Activated CD4-positive, alpha-beta T cell treated with anti-CD3 and anti-CD28 coated beads, Interleukin-2, amount 10 ng/mL, durations not matched to agents 7 days and 5 days (primary cell): Measurements from ENCODE around the gene TSPOAP1. TPM values are rescaled to one million over a fixed set of nuclear protein-coding genes. Genes with fewer than 3 reads are reported as not detected.

Experiments used
- CTCF ChIA-PET: fragments of 350-600 bp; sonication (Branson Sonifier 250); formaldehyde crosslinking; loops from one replicate; lab custom pipeline; 2021; ENCODE audit warnings: antibody characterized with exemption; lab: Charles Lee
- POLR2A ChIA-PET: fragments of 350-600 bp; sonication (Branson Sonifier 250); formaldehyde crosslinking; loops from one replicate; lab custom pipeline; 2021; ENCODE audit warnings: antibody characterized with exemption; lab: Charles Lee
- DNase-seq: peaks from one replicate; pipeline ENCODE4 v3.0.0-alpha.2; 2020
- H3K27ac Mint-ChIP-seq: one replicate; pipeline ENCODE4 v1.8.0; 2021; ENCODE audit warnings: mild to moderate bottlenecking, moderate library complexity, mixed read lengths
- H3K27me3 Mint-ChIP-seq: one replicate; pipeline ENCODE4 v1.8.0; 2021; ENCODE audit warnings: mixed read lengths
- H3K36me3 Mint-ChIP-seq: one replicate; pipeline ENCODE4 v1.8.0; 2021; ENCODE audit warnings: low read depth, mixed read lengths
- H3K4me1 Mint-ChIP-seq: one replicate; pipeline ENCODE4 v1.8.0; 2021; ENCODE audit warnings: mixed read lengths
- H3K4me3 Mint-ChIP-seq: one replicate; pipeline ENCODE4 v1.8.0; 2021; ENCODE audit warnings: mild to moderate bottlenecking, moderate library complexity, mixed read lengths
- H3K9me3 Mint-ChIP-seq: one replicate; pipeline ENCODE4 v1.8.0; 2021; ENCODE audit warnings: mixed read lengths
- total RNA-seq, 2 experiments: library from RNA; stranded (reverse); gene quantifications; one replicate each; pipeline ENCODE4 v1.2.3, GENCODE V29; 2021

Gene TSPOAP1
- total RNA-seq, 2 experiments from 2014 or later: 44.1 to 57.5 TPM

- Mint-ChIP-seq H3K36me3 (peaks cover 14% of the 10 kb centered on the region), H3K4me1 (peaks cover 17% of the 10 kb centered on the region), H3K27ac (no peak overlapping the region), H3K27me3 (no peaks in the 10 kb centered on the region), H3K4me3 (no peak overlapping the region), H3K9me3 (no peaks in the 10 kb centered on the region)
- ChIA-PET POLR2A (no interaction called here), CTCF (interaction anchor here (0.6 to 1.3 kb wide), 2 partner anchors 14 to 92 kb away, joined by 3 to 4 read pairs; no protein-coding TSS in a partner anchor)
- no peak for DNase-seq
Observed at GRCh38 chr17:58357312-58358297, 29.0 kb upstream of the TSPOAP1 start.

GRCh38 chr17:58356231-58356630, 27.6 kb upstream of the TSPOAP1 start:
- POLR2A ChIA-PET: interaction anchor here (0.6 to 1.1 kb wide), 2 partner anchors 28 to 112 kb away, joined by 3 to 5 read pairs; partner anchors contain the start of gene TSPOAP1
- CTCF ChIA-PET: interaction anchor here (0.8 to 3.8 kb wide), 8 partner anchors 9 to 61 kb away, joined by 3 to 20 read pairs (median 6); partner anchors contain the start of gene RNF43

GRCh38 chr17:58354541-58355216, 26.1 kb upstream of the TSPOAP1 start:
- Mint-ChIP-seq H3K27ac (no peak overlapping the region), H3K9me3 (no peaks in the 10 kb centered on the region), H3K4me1 (peaks cover 33% of the 10 kb centered on the region), H3K27me3 (no peaks in the 10 kb centered on the region), H3K36me3 (peaks cover 25% of the 10 kb centered on the region), H3K4me3 (no peak overlapping the region)
- CTCF ChIA-PET: interaction anchor here (0.9 to 3.8 kb wide), 8 partner anchors 9 to 72 kb away, joined by 3 to 20 read pairs (median 5); partner anchors contain the start of gene RNF43
- POLR2A ChIA-PET: interaction anchor here (0.8 to 1.2 kb wide), 4 partner anchors 10 to 63 kb away, joined by 3 to 8 read pairs (median 6); partner anchors contain the start of gene RNF43
- DNase-seq: no peak

More at GRCh38 chr17:58356231-58356630, 27.6 kb upstream of the TSPOAP1 start:
- Mint-ChIP-seq H3K27me3 (no peaks in the 10 kb centered on the region), H3K9me3 (no peaks in the 10 kb centered on the region), H3K36me3 (peaks cover 19% of the 10 kb centered on the region), H3K4me3 (no peak overlapping the region), H3K27ac (no peak overlapping the region), H3K4me1 (peaks cover 23% of the 10 kb centered on the region)
- DNase-seq: no peak

- Mint-ChIP-seq H3K9me3 (no peaks in the 10 kb centered on the region), H3K27ac (peak overlapping the region; percentile 89), H3K36me3 (peaks cover 37% of the 10 kb centered on the region), H3K27me3 (no peaks in the 10 kb centered on the region), H3K4me1 (peaks cover 46% of the 10 kb centered on the region), H3K4me3 (peak overlapping the region; percentile 95)
- no peak for DNase-seq
- ChIA-PET CTCF (interaction anchor here (0.6 to 3.8 kb wide), 8 partner anchors 8 to 129 kb away, joined by 3 to 26 read pairs (median 6); partner anchors contain the start of genes RNF43 and TSPOAP1), POLR2A (interaction anchor here (0.6 to 3.8 kb wide), 7 partner anchors 9 to 83 kb away, joined by 3 to 66 read pairs (median 16); partner anchors contain the start of gene RNF43)
Observed at GRCh38 chr17:58353389-58353825, 24.8 kb upstream of the TSPOAP1 start.

GRCh38 chr17:58352596-58353388, 24.2 kb upstream of the TSPOAP1 start:
- POLR2A ChIA-PET: interaction anchor here (0.6 to 3.8 kb wide), 12 partner anchors 9 to 83 kb away, joined by 3 to 66 read pairs (median 12); partner anchors contain the start of gene RNF43
- Mint-ChIP-seq H3K36me3 (peaks cover 44% of the 10 kb centered on the region), H3K27ac (peak overlapping the region; percentile 89), H3K9me3 (no peaks in the 10 kb centered on the region), H3K27me3 (no peaks in the 10 kb centered on the region), H3K4me3 (peak overlapping the region; percentile 95), H3K4me1 (peaks cover 52% of the 10 kb centered on the region)
- CTCF ChIA-PET: interaction anchor here (0.6 to 2.7 kb wide), 14 partner anchors 8 to 130 kb away, joined by 3 to 26 read pairs (median 5); partner anchors contain the start of genes RNF43 and TSPOAP1
- peak; percentile 28 for DNase-seq

GRCh38 chr17:58351831-58352595, 23.4 kb upstream of the TSPOAP1 start, which contains the start of gene SUPT4H1:
Gene SUPT4H1, minus strand, starts transcription at chr17:58352201. Its CDS starts 66 bp downstream, at chr17:58352135.
- ChIA-PET CTCF (interaction anchor here (0.8 to 2.7 kb wide), 16 partner anchors 8 to 94 kb away, joined by 3 to 26 read pairs (median 5); partner anchors contain the start of genes RNF43 and TSPOAP1), POLR2A (interaction anchor here (0.9 to 3.8 kb wide), 11 partner anchors 8 to 1435 kb away, joined by 3 to 66 read pairs (median 16); partner anchors contain the start of gene RNF43)
- DNase-seq: peak; percentile 91
- Mint-ChIP-seq H3K9me3 (no peaks in the 10 kb centered on the region), H3K4me1 (peaks cover 60% of the 10 kb centered on the region), H3K27ac (peak within 1 kb of the TSS; percentile 92), H3K4me3 (peak within 1 kb of the TSS; percentile 95), H3K27me3 (no peaks in the 10 kb centered on the region), H3K36me3 (peaks cover 51% of the 10 kb centered on the region)

GRCh38 chr17:58351182-58351581, 22.6 kb upstream of the TSPOAP1 start:
- H3K27ac Mint-ChIP-seq: peak overlapping the region; percentile 92
- H3K27me3 Mint-ChIP-seq: no peaks in the 10 kb centered on the region
- ChIA-PET CTCF (interaction anchor here (0.6 to 2.7 kb wide), 10 partner anchors 9 to 1590 kb away, joined by 3 to 26 read pairs (median 4); partner anchors contain the start of gene TSPOAP1), POLR2A (interaction anchor here (1.2 to 3.8 kb wide), 8 partner anchors 12 to 1435 kb away, joined by 5 to 66 read pairs (median 16); partner anchors contain the start of gene RNF43)
- H3K4me3 Mint-ChIP-seq: peak overlapping the region; percentile 95
- no peak for DNase-seq
- H3K9me3 Mint-ChIP-seq: no peaks in the 10 kb centered on the region
- peaks cover 60% of the 10 kb centered on the region for H3K36me3 Mint-ChIP-seq
- H3K4me1 Mint-ChIP-seq: peaks cover 68% of the 10 kb centered on the region

GRCh38 chr17:58348038-58348437, 19.4 kb upstream of the TSPOAP1 start:
- Mint-ChIP-seq H3K4me1 (peaks cover 82% of the 10 kb centered on the region), H3K27ac (no peak overlapping the region), H3K27me3 (no peaks in the 10 kb centered on the region), H3K36me3 (peaks cover 76% of the 10 kb centered on the region), H3K4me3 (no peak overlapping the region), H3K9me3 (no peaks in the 10 kb centered on the region)
- POLR2A ChIA-PET: interaction anchor here (2.4 to 9.5 kb wide), 2 partner anchors 14 to 20 kb away, joined by 18 to 244 read pairs; partner anchors contain the start of gene TSPOAP1
- DNase-seq: no peak
- CTCF ChIA-PET: interaction anchor here (1.0 to 1.7 kb wide), 4 partner anchors 11 to 69 kb away, joined by 3 to 8 read pairs (median 6); partner anchors contain the start of gene RNF43

- H3K27me3 Mint-ChIP-seq: no peaks in the 10 kb centered on the region
- DNase-seq: no peak
- H3K4me3 Mint-ChIP-seq: peak overlapping the region; percentile 93
- H3K27ac Mint-ChIP-seq: peak overlapping the region; percentile 84
- H3K4me1 Mint-ChIP-seq: peaks cover 82% of the 10 kb centered on the region
- H3K36me3 Mint-ChIP-seq: peaks cover 88% of the 10 kb centered on the region
- H3K9me3 Mint-ChIP-seq: no peaks in the 10 kb centered on the region
- POLR2A ChIA-PET: interaction anchor here (0.8 to 10.3 kb wide), 5 partner anchors 11 to 72 kb away, joined by 3 to 244 read pairs (median 18); partner anchors contain the start of genes RNF43 and TSPOAP1
- CTCF ChIA-PET: interaction anchor here (0.7 to 4.6 kb wide), 11 partner anchors 10 to 68 kb away, joined by 3 to 26 read pairs (median 11); no protein-coding TSS in a partner anchor
Observed at GRCh38 chr17:58345500-58345899, 16.9 kb upstream of the TSPOAP1 start.

- CTCF ChIA-PET: interaction anchor here (0.7 to 4.6 kb wide), 19 partner anchors 7 to 94 kb away, joined by 3 to 26 read pairs (median 4); partner anchors contain the start of genes RNF43 and SUPT4H1
- DNase-seq: peak; percentile 84
- Mint-ChIP-seq H3K27me3 (no peaks in the 10 kb centered on the region), H3K4me1 (peaks cover 85% of the 10 kb centered on the region), H3K9me3 (no peaks in the 10 kb centered on the region), H3K27ac (peak overlapping the region; percentile 84), H3K36me3 (peaks cover 94% of the 10 kb centered on the region), H3K4me3 (peak overlapping the region; percentile 93)
- POLR2A ChIA-PET: interaction anchor here (0.6 to 10.3 kb wide), 10 partner anchors 10 to 1420 kb away, joined by 3 to 244 read pairs (median 6); partner anchors contain the start of genes RNF43, SRSF1 and TSPOAP1
Observed at GRCh38 chr17:58344791-58345157, 16.2 kb upstream of the TSPOAP1 start.
